AG09309 (cell line): Measurements from ENCODE around the gene CSF3.

Source experiments
- DNase-seq: peaks from one replicate; pipeline ENCODE4 v3.0.0-alpha.2; 2010; ENCODE audit warnings: low read depth
- H3K4me3 ChIP-seq: 2 replicates; pipeline ENCODE4 v1.5.1; 2011; ENCODE audit warnings: mild to moderate bottlenecking, low read depth, low read length, moderate library complexity; ENCODE audit not compliant: control insufficient read depth
- CTCF ChIP-seq: IDR thresholded peaks from 2 replicates; pipeline ENCODE4 v1.5.1; 2011; ENCODE audit warnings: mild to moderate bottlenecking, low read depth, low read length, inconsistent platforms; ENCODE audit not compliant: insufficient read depth, control insufficient read depth; ENCODE audit errors: missing control alignments

The CSF3 gene

DNA sequence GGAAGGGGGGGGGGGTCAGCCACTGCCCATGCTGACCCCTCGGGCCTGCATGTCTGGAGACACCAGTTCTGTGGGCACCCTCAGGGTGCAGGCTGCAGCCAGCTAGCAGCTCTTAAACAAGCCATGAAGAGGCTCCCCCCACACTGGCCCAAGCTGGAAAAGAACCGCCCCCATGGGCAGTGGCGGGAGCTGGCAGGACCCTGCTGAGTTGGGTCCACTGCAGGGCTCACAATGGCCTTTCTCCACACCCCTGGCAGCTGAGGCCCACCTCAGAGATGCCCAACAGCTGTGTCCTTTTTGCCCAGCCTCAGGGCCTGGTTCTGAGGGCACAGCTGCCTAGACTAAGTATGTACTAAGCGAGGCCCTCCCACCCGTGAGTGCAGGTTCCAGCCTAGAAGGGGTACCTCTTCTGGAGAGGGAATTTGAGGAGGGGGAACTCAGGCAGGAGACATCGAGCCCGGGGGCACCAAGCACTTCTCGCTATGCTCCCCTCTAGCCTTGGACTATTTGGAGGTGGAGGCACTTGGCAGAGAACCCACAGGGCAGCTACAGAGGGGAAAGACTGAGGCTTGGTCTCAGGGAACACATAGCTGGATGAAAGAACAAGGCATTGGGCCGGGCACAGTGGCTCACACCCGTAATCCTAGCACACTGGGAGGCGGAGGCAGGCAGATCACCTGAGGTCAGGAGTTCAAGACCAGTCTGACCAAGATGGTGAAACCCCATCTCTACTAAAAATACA, 50.7 kb downstream of the CSF3 start:
- no peak for DNase-seq
- H3K4me3 ChIP-seq = no peak overlapping the region
- no peak for TF ChIP-seq CTCF
